HG03521 (cell line): Measurements from ENCODE around the gene LPAR4.
"Not testable (repeated sequence)": the region's sequence is repeated elsewhere in the genome, so short reads cannot be mapped to it uniquely, and the experiment has no call there.

Source experiments
- ATAC-seq: cut with Tn5 transposase; IDR thresholded peaks from one replicate; pipeline ENCODE4 v1.9.1; 2021; ENCODE audit warnings: mild to moderate bottlenecking, moderate library complexity; ENCODE audit not compliant: unreplicated experiment

The LPAR4 gene, protein sequence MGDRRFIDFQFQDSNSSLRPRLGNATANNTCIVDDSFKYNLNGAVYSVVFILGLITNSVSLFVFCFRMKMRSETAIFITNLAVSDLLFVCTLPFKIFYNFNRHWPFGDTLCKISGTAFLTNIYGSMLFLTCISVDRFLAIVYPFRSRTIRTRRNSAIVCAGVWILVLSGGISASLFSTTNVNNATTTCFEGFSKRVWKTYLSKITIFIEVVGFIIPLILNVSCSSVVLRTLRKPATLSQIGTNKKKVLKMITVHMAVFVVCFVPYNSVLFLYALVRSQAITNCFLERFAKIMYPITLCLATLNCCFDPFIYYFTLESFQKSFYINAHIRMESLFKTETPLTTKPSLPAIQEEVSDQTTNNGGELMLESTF

DNA sequence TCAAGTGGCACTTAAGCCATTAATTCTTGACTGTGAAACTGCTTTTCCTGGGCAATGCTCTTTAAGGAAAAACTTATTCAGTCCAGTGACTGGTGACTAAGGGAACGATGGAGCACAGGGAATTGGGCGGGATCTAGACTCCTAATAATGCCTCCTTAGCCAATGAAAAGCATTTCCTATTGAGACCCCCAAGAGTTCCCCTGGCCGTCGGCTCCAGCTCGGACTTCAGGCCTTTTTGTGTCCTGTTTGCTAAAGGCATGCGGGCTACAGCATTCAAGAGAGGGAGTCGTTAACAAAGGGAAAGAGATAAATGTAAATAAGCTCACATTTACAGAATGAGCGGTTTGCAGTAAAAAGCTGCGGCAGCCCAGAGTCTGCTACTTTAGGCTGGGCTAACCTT is at the start of gene LPAR4:
Gene LPAR4, plus strand, starts transcription at position 232 of the 400 bp plus-strand sequence. CDS start 7,150 bp downstream, outside the sequence.
- ATAC-seq, result no peak

DNA sequence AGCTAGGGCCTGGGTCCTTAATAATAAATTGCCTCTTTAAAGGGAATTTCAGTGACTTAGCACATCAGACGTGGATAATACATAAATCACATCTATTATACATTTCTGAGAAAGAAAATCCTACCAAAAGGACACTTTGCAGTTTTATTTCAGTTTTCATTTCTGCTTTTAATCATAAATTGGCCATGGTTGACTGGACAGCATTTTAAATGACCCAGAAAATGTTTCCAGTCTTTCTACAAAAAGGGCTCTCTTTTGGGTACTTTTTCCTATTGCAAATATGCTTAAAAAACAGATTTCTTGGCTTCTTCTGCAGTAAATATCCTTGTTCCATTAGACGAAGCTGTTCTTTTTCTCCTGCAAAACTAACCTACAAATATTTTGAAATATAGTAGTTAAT is 41.4 kb upstream of the LPAR4 start:
- no peak for ATAC-seq

DNA sequence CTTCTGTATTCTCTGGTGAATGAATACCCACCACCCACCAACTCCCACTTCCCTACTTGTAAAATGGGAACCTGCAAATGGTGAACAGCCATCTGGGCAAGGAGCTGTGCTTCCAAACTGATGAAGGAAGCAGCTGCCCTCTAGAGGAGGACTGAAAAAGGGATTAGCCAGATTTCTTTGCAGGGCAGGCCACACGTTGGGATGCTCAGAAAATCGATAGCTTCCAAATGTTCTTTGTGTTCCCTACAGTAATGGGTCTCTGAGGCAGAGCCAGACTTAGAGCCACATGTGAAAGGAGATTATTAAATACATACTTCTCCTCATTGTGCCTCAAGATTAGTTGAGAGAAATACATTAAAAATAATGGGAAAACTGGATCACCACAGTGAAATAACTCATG is 39.3 kb upstream of the LPAR4 start:
- no peak for ATAC-seq

DNA sequence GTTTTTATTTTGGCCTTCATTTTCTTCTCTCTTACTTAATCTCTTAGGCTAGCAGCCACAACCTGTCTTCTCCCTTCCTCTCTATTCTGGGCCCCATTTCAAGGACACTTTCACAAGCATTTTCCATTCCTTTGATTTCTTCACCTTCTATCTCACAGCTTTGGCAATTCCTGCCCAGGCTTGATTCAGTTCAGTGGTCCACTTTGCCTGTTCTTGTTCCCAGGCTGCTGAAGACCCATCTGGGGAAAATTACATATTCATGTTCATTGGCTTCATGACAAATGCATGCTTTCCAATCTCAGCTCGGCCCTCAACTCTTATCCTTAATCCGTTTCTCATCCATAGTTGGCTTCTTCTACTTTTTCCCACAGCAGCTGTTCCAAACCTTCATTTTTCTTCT is 38.7 kb upstream of the LPAR4 start:
- ATAC-seq, result no peak

DNA sequence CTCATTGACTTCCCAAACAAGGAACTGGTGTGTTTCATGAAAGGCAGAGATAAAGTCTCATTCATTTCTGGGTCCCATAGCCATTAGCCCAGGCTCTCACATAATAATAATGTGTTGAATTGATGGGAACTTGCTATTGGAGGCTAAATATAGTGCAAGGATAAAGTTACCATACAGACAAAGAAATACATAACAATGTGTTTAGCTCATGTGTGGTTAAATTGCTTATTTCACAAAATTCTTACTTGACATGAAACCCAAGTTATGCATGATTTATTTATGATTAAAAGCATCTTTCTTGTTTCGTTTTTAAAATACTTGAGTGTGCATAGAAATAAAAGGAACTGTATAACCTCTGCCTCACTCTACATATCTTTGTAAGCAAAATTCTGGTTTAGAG is 37.3 kb upstream of the LPAR4 start:
- ATAC-seq, result no peak

DNA sequence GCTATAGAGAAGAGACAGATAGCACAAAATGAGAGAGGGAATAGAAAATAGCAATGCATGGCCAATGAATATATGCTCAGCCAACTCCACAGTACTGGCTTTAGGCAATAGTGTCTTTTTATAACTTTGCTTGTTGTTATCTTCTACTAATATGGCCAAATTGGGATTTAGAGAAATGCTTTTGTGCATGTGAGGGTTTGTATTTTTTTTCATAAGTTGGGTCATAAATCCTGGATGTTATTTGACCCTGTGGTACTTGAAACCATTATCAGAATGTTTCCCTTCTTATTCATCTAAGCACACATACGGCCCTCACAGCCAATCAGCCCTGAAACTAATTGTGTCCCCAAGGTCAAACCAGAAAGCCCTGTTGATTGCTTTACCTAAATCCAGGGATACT is 35.2 kb upstream of the LPAR4 start:
- no peak for ATAC-seq

DNA sequence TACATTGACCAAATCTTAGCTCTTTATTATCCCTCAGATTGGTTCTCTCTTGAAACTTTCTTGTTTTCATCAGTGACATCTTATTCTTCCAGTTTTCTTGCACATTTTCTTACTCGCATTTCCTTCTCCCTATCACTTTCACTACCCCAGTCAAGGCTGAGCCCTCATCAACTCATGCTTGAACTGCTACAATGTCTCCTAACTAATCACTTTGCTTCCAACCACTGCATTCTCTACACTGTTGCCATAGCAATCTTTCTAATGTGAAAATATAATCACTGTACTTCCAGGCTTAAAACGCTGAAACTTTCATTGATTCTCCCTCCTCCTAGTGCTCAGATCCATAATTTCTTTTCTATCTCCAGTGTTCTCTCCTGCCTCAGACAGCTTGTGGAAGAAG is 22.2 kb upstream of the LPAR4 start:
- ATAC-seq, result no peak

DNA sequence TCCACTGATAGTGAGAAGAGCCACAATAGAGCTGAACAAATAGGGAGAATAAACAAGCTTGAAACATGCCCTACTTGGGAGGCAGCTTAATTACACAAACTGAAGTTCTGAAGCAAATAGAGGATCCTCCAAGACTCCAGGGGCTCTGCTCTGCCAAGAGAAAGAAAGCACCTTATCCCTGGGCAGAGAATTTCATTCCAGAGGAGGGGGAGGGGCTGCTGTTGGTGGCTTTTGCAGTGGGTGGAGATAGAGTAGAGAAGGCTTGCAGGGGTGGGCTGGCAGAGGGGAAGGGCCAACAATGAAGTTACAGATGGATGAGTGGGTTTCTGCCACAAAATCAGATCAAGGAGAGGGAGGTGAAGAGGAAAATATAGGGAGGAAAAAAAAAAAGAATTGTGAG is 1.0 kb upstream of the LPAR4 start:
- no peak for ATAC-seq

DNA sequence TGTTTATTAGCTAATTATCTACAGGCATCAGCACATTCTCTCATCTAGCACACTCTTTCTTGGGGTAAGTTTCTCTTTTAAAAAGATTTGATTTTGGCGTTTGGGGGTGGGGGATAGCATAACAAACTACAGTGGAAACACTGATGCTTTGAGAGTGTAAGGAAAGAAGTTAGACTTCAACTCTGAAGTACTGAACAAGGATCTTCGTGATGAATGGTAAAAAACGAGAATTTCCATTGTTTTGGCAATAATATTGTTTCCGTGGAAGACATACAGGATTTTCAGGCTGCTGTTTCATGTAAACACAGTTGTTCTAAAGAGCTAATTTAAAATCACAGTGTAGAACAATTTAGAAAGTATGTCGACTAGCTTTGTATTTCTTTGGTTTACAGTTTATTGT is 451 bp downstream of the LPAR4 start:
- no peak for ATAC-seq

DNA sequence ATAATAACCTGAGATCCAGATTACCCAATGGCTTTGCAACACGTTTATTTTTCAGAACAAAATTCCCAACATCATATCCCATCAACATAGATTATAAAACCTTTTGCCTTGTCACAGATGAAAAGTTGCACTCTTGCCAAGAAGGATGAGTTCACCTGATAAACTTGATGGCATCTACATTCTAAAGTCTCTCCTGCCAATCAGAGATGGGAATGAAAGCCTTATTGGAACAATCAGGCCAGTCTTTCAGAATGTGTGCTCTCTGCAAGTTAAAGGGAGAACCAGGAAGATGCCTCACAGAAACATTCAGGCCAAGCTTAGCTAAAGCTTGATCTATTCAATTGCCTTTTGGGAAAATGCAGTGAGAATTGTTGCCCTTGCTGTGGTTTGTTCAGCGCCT is 1.3 kb downstream of the LPAR4 start:
- no peak for ATAC-seq

DNA sequence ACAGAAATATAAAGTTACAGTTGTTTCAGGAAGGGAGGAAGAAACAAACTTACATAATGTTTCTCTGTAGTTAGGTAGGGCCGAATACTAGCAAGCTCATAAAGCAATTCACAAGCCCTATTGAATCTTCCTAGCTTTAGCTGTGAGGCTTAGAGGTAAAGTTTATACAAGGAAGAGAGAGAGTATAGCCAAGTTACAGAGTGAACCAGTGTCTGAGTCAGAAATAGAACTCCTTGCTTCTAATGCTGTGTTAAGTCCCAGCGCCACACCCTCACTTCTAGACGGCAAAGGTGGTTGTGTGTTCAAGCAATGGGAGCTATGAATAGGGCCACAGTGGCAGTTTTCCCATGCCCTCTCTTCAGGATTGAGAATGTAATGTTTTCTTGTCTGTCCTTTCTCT is 6.1 kb downstream of the LPAR4 start:
- no peak for ATAC-seq

DNA sequence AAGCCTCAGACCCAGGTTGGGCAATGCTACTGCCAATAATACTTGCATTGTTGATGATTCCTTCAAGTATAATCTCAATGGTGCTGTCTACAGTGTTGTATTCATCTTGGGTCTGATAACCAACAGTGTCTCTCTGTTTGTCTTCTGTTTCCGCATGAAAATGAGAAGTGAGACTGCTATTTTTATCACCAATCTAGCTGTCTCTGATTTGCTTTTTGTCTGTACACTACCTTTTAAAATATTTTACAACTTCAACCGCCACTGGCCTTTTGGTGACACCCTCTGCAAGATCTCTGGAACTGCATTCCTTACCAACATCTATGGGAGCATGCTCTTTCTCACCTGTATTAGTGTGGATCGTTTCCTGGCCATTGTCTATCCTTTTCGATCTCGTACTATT is 7.4 kb downstream of the LPAR4 start:
- peak; percentile 92 for ATAC-seq

DNA sequence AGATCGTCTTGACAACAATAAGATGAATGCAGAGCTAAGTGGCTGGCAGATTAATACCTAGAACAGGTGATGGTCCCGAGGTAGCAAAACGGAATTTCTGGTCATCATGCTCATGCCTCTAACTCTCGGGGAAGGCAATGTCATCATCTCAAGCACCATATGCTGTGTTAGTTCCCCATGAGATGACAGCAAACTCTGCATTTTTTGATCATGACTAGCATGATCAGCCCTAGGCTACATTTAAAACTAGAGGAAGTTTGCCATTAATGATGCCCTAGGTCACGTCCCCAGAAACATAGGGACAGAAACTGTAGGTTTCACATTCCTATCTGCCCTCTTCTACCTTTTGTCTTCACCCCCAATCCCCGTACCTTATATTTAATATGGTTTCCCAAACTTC is 11.6 kb downstream of the LPAR4 start:
- no peak for ATAC-seq

DNA sequence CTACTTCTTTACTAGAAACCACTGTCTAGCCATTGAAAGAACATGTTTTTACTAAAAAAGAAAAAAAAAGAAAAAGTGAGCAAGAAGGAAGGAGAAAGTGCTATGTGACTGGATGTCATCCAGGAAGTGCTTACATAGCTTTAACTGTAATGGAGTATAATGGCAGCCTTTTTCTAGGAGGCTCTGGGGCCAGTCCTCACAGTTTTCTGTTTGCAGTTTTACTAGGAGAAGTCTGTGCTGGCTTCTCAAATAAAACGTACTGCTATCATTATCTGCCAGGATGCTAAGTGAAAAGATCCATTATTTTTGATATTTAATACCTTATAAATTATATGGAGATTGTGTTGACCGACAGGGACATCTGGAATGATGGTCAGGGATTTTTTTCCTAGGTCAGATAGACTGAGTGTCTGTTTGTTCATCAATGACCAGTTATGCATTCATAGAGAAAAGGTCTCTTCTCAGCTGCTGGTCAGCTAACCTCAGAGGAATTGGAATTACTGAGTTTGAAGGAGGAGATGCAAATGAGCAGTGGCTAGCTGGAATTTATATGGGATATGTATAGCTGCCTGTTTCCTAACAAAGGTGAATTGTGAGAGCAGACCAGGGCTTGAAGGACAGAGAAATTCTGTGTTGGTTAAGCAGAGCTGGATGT is 21.7 kb downstream of the LPAR4 start:
- no peak for ATAC-seq

DNA sequence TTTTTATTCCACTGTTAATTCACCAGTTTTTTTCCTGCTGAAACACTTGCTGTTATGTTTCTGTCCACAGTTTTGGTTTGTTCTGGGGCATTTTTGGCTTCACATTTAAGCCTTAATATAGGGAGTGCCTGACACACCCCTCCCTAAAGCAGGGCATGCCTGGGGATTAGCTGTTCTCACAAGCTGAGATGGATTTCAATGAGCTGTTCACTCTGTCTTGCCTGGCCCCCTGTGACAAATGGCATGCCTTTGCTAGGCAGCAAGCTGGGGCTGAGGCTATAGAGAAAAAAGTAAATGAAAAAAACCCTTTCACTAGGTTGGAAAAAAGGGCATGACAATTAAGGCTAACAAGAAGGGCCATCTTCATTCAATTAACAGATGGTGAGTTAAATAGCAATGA is 22.4 kb downstream of the LPAR4 start:
- no peak for ATAC-seq

DNA sequence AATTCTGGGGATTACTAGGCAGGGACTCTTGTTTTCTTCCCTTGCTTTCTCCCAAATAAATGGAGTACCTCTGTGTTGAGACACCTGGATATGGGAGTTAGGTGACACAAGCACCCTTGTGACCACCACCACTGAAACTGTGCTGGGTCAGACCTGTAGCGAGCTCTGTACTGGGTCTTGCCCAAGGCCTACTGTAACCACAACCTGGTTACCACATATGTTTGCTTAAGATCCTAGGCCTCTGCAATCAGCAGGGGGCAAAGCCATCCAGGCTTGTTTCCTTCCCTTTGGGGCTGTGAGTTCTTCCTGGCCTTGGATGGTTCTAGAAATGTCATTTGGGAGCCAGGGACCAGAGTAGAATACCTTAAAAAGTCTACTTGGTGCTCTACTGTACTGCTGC is 49.4 kb downstream of the LPAR4 start:
- no peak for ATAC-seq

DNA sequence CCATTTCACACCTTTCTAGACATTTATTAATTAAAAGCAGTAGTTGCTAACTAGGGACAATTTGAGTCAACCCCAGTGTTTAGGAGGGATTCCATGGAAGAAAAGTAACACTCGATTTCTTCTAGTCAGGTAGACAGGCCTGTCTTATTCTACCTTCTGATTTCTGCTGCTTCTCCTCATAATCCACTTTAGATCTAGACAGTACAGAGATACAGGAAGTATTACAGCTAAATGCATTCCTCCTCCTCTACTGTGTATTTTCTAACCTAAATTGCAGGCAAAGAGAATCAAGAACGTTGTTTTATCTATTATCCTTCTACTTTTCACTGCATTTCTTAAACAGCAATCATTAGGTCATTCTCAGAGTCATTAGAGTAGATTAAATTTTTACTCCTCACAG is 52.6 kb downstream of the LPAR4 start:
- ATAC-seq, result no peak

DNA sequence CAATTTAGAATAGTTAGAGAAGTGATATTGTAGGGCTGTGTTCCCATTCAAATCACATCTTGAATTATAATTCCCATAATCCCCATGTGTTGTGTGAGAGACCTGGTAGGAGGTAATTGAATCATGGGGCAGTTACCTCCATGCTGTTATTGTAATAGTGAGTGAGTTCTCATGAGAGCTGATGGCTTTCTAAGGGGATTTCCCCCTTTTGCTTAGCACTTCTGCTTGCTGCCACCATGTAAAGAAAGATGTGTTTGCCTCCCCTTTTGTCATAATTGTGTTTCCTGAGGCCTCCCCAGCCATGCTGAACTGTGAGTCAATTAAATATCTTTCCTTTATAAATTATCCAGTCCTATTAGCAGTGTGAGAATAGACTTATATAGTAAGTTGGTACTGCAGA is 53.2 kb downstream of the LPAR4 start:
- no peak for ATAC-seq

DNA sequence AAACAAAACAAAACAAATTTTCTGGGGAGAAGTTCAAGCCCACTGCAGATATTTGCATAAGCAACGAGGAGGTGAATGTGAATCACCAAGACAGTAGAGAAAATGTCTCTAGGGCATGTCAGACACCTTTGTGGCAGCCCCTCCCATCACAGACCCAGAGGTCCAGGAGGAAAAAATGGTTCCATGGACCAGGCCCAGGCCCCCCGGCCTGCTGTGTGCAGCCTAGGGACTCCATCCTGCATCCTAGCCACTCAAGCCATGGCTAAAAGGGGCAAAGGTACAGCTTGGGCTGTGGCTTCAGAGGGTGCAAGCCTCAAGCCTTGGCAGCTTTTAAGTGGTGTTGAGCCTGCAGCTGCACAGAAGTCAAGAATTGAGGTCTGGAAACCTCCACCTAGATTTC is 54.0 kb downstream of the LPAR4 start:
- no peak for ATAC-seq

DNA sequence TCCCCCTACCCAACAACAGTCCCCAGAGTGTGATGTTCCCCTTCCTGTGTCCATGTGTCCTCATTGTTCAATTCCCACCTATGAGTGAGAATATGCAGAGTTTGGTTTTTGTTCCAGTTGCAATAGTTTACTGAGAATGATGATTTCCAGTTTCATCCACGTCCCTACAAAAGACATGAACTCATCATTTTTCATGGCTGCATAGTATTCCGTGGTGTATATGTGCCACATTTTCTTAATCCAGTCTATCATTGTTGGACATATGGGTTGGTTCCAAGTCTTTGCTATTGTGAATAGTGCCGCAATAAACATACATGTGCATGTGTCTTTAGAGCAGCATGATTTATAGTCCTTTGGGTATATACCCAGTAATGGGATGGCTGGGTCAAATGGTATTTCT is 55.0 kb downstream of the LPAR4 start:
- ATAC-seq, result not testable (repeated sequence)
